H9 (cell line): Measurements from ENCODE around the gene GIMAP1. TPM values are rescaled to one million over a fixed set of nuclear protein-coding genes. Genes with fewer than 3 reads are reported as not detected.

Experiments used
- DNase-seq: peaks from one replicate; pipeline ENCODE4 v3.0.0-alpha.2; 2017
- H2AFZ ChIP-seq: one replicate; pipeline ENCODE4 v1.6.1; 2013; ENCODE audit warnings: mild to moderate bottlenecking, low read length, control low read depth, moderate library complexity
- H2AK5ac ChIP-seq: 2 replicates; pipeline ENCODE4 v1.6.1; 2013; ENCODE audit warnings: low read length, control low read depth, mixed read lengths; ENCODE audit not compliant: insufficient read length
- H2BK120ac ChIP-seq: one replicate; pipeline ENCODE4 v1.6.1; 2013; ENCODE audit warnings: low read depth, mild to moderate bottlenecking, low read length, control low read depth, inconsistent platforms; ENCODE audit not compliant: poor library complexity, severe bottlenecking
- H2BK12ac ChIP-seq: 2 replicates; pipeline ENCODE4 v1.6.1; 2013; ENCODE audit warnings: low read length, control low read depth, mixed read lengths, low read depth; ENCODE audit not compliant: insufficient read length
- H2BK15ac ChIP-seq: 2 replicates; pipeline ENCODE4 v1.6.1; 2013; ENCODE audit warnings: low read depth, low read length, control low read depth
- H2BK20ac ChIP-seq: one replicate; pipeline ENCODE4 v1.6.1; 2013; ENCODE audit warnings: low read depth, mild to moderate bottlenecking, low read length, control low read depth, inconsistent platforms; ENCODE audit not compliant: poor library complexity, severe bottlenecking
- H2BK5ac ChIP-seq: 2 replicates; pipeline ENCODE4 v1.6.1; 2013; ENCODE audit warnings: low read length, control low read depth, mixed read lengths; ENCODE audit not compliant: insufficient read length
- H3K14ac ChIP-seq: 2 replicates; pipeline ENCODE4 v1.6.1; 2013; ENCODE audit warnings: low read length, control low read depth; ENCODE audit not compliant: insufficient read depth
- H3K18ac ChIP-seq: 2 replicates; pipeline ENCODE4 v1.6.1; 2013; ENCODE audit warnings: low read depth, mild to moderate bottlenecking, mixed read lengths, low read length, control low read depth; ENCODE audit not compliant: insufficient read length
- H3K23ac ChIP-seq: 2 replicates; pipeline ENCODE4 v1.6.1; 2013; ENCODE audit warnings: low read length, control low read depth, mixed read lengths, low read depth; ENCODE audit not compliant: insufficient read length
- H3K23me2 ChIP-seq: 2 replicates; pipeline ENCODE4 v1.6.1; 2013; ENCODE audit warnings: low read depth, mild to moderate bottlenecking, mixed read lengths, low read length, control low read depth; ENCODE audit not compliant: insufficient read length, poor library complexity, severe bottlenecking
- H3K27ac ChIP-seq: 2 replicates; pipeline ENCODE4 v1.5.1; 2013; ENCODE audit warnings: low read length, control low read depth, mixed read lengths, low read depth; ENCODE audit not compliant: insufficient read length
- H3K27me3 ChIP-seq: 2 replicates; pipeline ENCODE4 v1.6.1; 2013; ENCODE audit warnings: low read length, control low read depth, inconsistent platforms; ENCODE audit not compliant: insufficient read depth
- H3K4ac ChIP-seq: 2 replicates; pipeline ENCODE4 v1.6.1; 2013; ENCODE audit warnings: low read depth, mild to moderate bottlenecking, control low read depth, inconsistent platforms, low read length, moderate library complexity
- H3K4me1 ChIP-seq: 2 replicates; pipeline ENCODE4 v1.6.1; 2013; ENCODE audit warnings: low read length, control low read depth, inconsistent platforms; ENCODE audit not compliant: insufficient read depth
- H3K4me2 ChIP-seq: 2 replicates; pipeline ENCODE4 v1.6.1; 2013; ENCODE audit warnings: low read length, control low read depth, mixed read lengths; ENCODE audit not compliant: insufficient read length, insufficient read depth
- H3K56ac ChIP-seq: 2 replicates; pipeline ENCODE4 v1.6.1; 2013; ENCODE audit warnings: low read depth, mild to moderate bottlenecking, mixed read lengths, low read length, control low read depth; ENCODE audit not compliant: insufficient read length
- H3K79me1 ChIP-seq: 2 replicates; pipeline ENCODE4 v1.6.1; 2013; ENCODE audit warnings: low read depth, mild to moderate bottlenecking, moderate library complexity, low read length, control low read depth, inconsistent platforms; ENCODE audit not compliant: insufficient read depth, poor library complexity, severe bottlenecking
- H3K79me2 ChIP-seq: 2 replicates; pipeline ENCODE4 v1.6.1; 2013; ENCODE audit warnings: low read length, control low read depth, inconsistent platforms; ENCODE audit not compliant: insufficient read depth
- H3K9ac ChIP-seq: 2 replicates; pipeline ENCODE4 v1.6.1; 2013; ENCODE audit warnings: low read length, control low read depth, mixed read lengths; ENCODE audit not compliant: insufficient read length; ENCODE audit errors: extremely low read depth
- H3K9me3 ChIP-seq: one replicate; pipeline ENCODE4 v1.6.1; 2013; ENCODE audit warnings: low read depth, low read length, inconsistent platforms; ENCODE audit not compliant: control insufficient read depth
- H3T11ph ChIP-seq: one replicate; pipeline ENCODE4 v1.6.1; 2013; ENCODE audit warnings: mild to moderate bottlenecking, low read length, control low read depth, inconsistent platforms
- H4K20me1 ChIP-seq: one replicate; pipeline ENCODE4 v1.6.1; 2013; ENCODE audit not compliant: control insufficient read depth, insufficient read length, insufficient read depth
- H4K5ac ChIP-seq: 2 replicates; pipeline ENCODE4 v1.6.1; 2013; ENCODE audit warnings: low read depth, mild to moderate bottlenecking, mixed read lengths, low read length, control low read depth; ENCODE audit not compliant: insufficient read length
- H4K8ac ChIP-seq: replicated peaks from 2 replicates; pipeline ENCODE4 v1.6.1; 2013; ENCODE audit warnings: low read length, control low read depth, mixed read lengths, low read depth; ENCODE audit not compliant: insufficient read length
- H4K91ac ChIP-seq: 2 replicates; pipeline ENCODE4 v1.6.1; 2013; ENCODE audit warnings: low read depth, mild to moderate bottlenecking, moderate library complexity, mixed read lengths, low read length, control low read depth; ENCODE audit not compliant: insufficient read length
- H3K27ac Mint-ChIP-seq, 3 experiments: 2 replicates in 2 of 3; 3 replicates in 1 of 3; pipeline ENCODE4 v1.8.0; 2020 to 2021; ENCODE audit warnings: mixed read lengths in 3 of 3, mild to moderate bottlenecking in 1 of 3, moderate library complexity in 1 of 3
- H3K27me3 Mint-ChIP-seq: 2 replicates; pipeline ENCODE4 v1.8.0; 2021; ENCODE audit warnings: low read depth, mild to moderate bottlenecking, moderate library complexity, mixed read lengths
- H3K36me3 Mint-ChIP-seq, 3 experiments: 2 replicates in 2 of 3; 3 replicates in 1 of 3; pipeline ENCODE4 v1.8.0; 2020 to 2021; ENCODE audit warnings: low read depth in 3 of 3, mixed read lengths in 3 of 3; ENCODE audit not compliant: insufficient read depth in 1 of 3
- H3K4me1 Mint-ChIP-seq, 2 experiments: 2 replicates each; pipeline ENCODE4 v1.8.0; 2020; ENCODE audit warnings: mixed read lengths in 2 of 2
- H3K4me3 Mint-ChIP-seq, 2 experiments: 2 replicates in 1 of 2; 3 replicates in 1 of 2; pipeline ENCODE4 v1.8.0; 2020 to 2021; ENCODE audit warnings: mild to moderate bottlenecking in 2 of 2, mixed read lengths in 2 of 2, moderate library complexity in 1 of 2
- H3K9me3 Mint-ChIP-seq, 2 experiments: 2 replicates in 1 of 2; 3 replicates in 1 of 2; pipeline ENCODE4 v1.8.0; 2020; ENCODE audit warnings: mild to moderate bottlenecking in 2 of 2, mixed read lengths in 2 of 2, moderate library complexity in 1 of 2
- CTCF ChIP-seq: fragments of 200-600 bp; sonication (generic); conservative IDR thresholded peaks from 3 replicates; pipeline ENCODE4 v1.8.0; 2021; ENCODE audit warnings: antibody characterized with exemption, mild to moderate bottlenecking
- WGBS: extraction: QIAGEN DNeasy Blood & Tissue Kit; methylation state at CpG from one replicate; pipeline ENCODE4 v1.1.7; 2013; ENCODE audit warnings: missing lambda C conversion rate, low lambda C conversion rate, mixed read lengths; ENCODE audit not compliant: insufficient read length; ENCODE audit errors: extremely low coverage; 5-methylcytosine and 5-hydroxymethylcytosine counted together
- total RNA-seq: library from RNA; stranded (reverse); gene quantifications from 2 replicates; pipeline ENCODE4 v1.2.1, GENCODE V29; 2021

GIMAP1 gene
- total RNA-seq, 1 experiment from 2014 or later: not detected

- Mint-ChIP-seq H3K4me3 (no peak overlapping the region), H3K27me3 (peaks cover 100% of the 10 kb centered on the region), H3K9me3 (peaks cover 16 to 30% of the 10 kb centered on the region in 2 experiments), H3K4me1 (peaks cover 5 to 7% of the 10 kb centered on the region in 2 experiments; a peak in 3 of 4 replicates), H3K27ac (no peak overlapping the region), H3K36me3 (no peaks in the 10 kb centered on the region)
- H4K20me1 ChIP-seq: no peaks in the 10 kb centered on the region
- no peak overlapping the region for H3K18ac ChIP-seq
- H3K9ac ChIP-seq: no peak overlapping the region
- H3K79me2 ChIP-seq: no peaks in the 10 kb centered on the region
- H4K91ac ChIP-seq: no peak overlapping the region
- H3K27ac ChIP-seq: no peak overlapping the region
- no peaks in the 10 kb centered on the region for H3K23me2 ChIP-seq
- no peak overlapping the region for H2BK20ac ChIP-seq
- H4K5ac ChIP-seq: no peak overlapping the region
- H3K9me3 ChIP-seq: peaks cover 7% of the 10 kb centered on the region
- no peak overlapping the region for H3T11ph ChIP-seq
- peaks cover 92% of the 10 kb centered on the region for H3K27me3 ChIP-seq
- H3K79me1 ChIP-seq: no peaks in the 10 kb centered on the region
- H3K23ac ChIP-seq: no peak overlapping the region
- no CpG with 5 or more reads among the region's 5 CpGs for WGBS
- no peak overlapping the region for H3K4ac ChIP-seq
- H4K8ac ChIP-seq: no peak overlapping the region
- TF ChIP-seq CTCF: no peak
- no peaks in the 10 kb centered on the region for H3K4me1 ChIP-seq
- no peak overlapping the region for H2BK5ac ChIP-seq
- no peak for DNase-seq
- no peak overlapping the region for H2BK12ac ChIP-seq
- no peak overlapping the region for H3K14ac ChIP-seq
- no peak overlapping the region for H2AK5ac ChIP-seq
- H3K4me2 ChIP-seq: no peak overlapping the region
- no peak overlapping the region for H3K56ac ChIP-seq
- H2BK15ac ChIP-seq: no peak overlapping the region
- H2AFZ ChIP-seq: no peak overlapping the region
- H2BK120ac ChIP-seq: no peak overlapping the region
Measured at GRCh38 chr7:150738591-150739001, 22.2 kb downstream of the GIMAP1 start.
